GM12874 (cell line): ENCODE measurements around the gene ATP6V0A1.

ENCODE experiments used
- CTCF ChIP-seq: IDR thresholded peaks from 2 replicates; pipeline ENCODE4 v1.5.1; 2011; ENCODE audit warnings: low read depth, mild to moderate bottlenecking, control low read depth, low read length, moderate library complexity; ENCODE audit not compliant: insufficient read depth

Gene ATP6V0A1

DNA sequence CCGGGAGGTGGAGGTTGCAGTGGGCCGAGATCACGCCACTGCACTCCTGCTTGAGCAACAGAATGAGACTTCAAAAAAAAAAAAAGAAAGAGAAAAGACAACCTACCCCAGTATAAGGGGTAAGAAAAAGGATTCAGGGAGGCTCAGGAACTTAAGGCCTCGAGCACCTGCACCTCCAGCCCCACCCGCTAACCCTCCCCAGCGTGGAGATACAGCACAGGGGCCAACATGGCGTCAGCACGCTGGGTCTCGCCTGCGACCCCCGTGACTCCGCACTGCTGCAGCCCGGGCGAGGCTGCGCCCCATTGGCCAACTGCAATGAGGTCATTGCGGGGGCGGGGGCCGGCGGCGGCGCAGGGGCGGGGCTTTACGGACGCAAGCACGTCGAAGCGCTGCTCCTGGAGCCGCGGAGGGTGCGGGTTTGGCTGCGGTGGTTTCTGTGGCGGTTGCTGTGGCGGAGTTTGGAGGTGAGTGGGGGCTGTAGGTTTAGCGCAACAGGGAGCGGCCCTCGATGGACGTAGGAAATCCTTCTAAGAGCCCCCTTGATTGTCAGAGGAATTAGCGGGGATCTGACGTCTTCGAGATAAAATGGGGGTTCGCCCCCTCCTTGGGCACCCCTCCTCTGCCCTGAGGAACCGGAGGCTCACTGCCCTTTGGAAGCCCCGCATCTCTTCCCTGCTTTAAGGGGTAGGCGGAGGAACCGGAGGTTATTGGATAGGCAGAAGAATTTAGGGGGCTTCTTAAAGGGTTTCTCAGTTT lies at the start of gene ATP6V0A1:
Gene ATP6V0A1 (plus strand): TSS at position 382 of the 759 bp plus-strand sequence. CDS start 2,017 bp downstream, outside the sequence.
- no peak for TF ChIP-seq CTCF

- no peak for TF ChIP-seq CTCF
These were observed 49.0 kb upstream of the ATP6V0A1 start for GRCh38 chr17:42409523-42410318.

- TF ChIP-seq CTCF = no peak
These were observed 48.4 kb upstream of the ATP6V0A1 start for GRCh38 chr17:42410319-42410685.

GRCh38 chr17:42411361-42411760 lies 47.3 kb upstream of the ATP6V0A1 start:
- no peak for TF ChIP-seq CTCF

GRCh38 chr17:42411905-42412679 lies 46.6 kb upstream of the ATP6V0A1 start:
- no peak for TF ChIP-seq CTCF

DNA sequence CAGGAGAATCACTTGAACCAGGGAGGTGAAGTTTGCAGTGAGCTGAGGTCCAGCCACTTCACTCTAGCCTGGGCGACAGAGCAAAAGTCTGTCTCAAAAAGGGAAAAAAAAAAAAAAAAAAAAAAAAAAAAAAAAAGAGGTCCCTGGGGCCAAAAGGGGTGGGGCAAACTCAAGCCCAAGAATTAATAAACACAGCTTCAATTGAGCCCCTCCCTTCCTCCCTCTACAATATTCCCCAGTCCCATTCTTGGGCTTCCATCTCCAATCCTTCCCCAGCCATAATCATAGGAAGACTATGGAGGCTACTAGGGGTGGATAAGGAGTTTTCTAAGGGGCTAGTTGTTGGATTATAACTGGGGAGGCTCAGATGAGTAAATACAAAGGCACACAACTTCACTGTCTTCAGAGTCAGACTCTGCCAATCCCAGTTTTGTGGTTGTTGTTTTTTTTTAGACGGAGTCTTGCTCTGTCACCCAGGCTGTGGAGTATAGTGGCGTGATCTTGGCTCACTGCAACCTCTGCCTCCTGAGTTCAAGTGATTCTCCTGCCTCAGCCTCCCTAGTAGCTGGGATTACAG lies 45.1 kb upstream of the ATP6V0A1 start:
- no peak for TF ChIP-seq CTCF
